ENCODE measurements around the gene TFF1.

TFF1 gene

DNA sequence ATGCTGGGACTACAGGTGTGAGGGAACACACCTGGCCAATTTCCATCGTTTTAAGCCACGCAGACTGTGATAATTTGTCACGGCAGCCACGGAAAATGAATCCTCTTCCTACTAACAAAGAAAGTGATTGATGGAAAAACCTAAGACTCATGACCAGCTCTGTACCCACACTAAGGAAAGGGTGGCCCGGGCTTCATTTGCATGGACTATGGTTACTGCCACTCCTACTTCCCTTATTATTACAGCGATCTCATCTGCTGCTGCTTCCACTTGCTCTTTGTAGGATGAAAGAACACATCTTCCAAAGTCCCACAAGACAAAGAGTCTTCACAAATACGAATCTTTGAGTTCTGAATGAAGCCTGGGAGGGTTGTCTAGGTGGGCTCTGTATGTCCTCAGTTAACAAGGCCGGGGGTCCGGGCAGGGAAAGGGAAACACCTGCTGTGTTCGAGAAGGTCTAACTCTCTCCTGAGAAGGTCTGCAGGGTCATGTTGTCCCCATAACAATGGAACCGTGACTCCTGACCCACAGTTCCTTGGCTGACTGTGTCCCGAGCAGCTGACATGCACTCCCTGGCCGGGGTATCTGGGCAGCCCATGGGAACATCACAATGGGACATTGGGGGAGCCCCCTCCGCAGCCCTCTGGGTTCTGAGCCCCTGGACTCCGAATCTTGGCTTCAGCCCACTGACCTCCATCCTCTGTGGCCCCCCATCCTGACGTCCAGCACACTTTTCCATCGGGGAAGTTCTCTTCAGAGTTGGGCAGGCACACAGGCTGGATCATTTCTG, 13.3 kb upstream of the TFF1 start:
- no peak for DNase-seq

DNA sequence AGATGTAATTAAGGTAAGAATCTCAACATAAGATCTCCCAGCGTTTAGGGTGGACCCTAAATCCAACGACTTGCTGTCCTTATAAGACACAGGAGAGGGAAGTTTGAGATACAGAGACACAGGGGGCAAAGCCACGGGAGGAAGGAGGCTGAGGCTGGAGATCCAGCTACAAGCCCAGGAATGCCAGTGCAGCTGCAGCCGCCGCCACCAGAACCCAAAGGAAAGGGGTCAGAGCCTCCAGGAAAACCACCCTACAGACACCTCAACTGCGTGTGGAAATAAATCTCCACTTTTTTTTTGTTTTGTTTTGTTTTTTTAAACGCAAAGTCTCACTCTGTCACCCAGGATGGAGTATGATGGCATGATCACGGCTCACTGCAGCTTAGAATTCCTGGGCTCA, 12.1 kb upstream of the TFF1 start:
- DNase-seq, result no peak

DNA sequence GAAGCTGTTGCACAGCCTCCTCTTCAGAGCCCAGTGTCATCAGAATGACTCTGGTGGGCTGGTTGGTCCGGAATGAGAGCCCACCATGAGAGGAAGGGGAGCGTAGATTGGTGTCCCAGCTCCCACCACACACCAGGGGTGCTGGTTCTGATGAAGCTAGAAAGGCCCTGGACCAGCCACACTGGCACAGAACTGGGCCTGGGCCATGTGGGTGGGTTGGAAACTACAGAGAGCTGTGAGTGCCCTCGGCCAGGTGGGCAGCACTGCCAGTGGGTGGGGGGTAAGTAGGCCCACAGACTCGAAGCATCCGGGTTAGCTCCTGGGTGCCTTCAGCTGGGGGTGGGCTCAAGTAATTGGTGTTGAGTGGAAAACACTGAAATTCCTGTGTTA, 11.6 kb upstream of the TFF1 start:
- DNase-seq, result no peak

DNA sequence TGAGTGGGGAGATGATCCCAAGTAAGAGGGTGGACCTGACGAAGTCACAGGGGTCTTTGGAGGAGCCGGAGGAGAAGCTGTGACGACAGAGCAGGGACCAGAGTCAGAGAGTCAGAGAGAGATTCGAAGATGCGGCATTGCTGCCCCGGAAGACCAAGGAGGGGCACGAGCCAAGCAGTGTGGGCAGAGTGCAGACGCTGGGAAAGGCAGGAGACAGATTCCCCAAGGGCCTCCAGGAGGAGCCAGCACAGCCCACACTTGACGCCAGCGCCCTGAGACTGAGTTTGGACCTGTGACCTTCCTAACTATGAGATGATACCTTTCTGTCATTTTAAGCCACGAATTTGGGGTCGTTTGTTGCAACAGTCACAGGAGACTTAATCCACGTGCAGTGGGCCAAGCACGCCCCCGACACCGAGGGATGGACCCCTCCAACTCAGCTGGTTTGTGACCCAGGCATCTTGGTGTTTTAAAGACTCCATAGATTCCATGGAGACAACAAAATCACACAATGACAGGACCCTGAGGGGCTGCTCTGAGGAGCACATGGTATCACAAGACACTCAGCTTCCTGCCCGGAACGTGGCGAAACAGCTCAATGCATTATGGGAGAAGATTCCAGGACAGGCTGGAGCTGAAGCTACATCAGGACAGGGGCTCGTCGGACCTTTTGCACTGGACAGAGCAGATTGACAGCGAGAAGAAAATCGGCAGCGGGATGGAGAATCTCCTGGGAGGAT, 11.0 kb upstream of the TFF1 start:
- no peak for DNase-seq

DNA sequence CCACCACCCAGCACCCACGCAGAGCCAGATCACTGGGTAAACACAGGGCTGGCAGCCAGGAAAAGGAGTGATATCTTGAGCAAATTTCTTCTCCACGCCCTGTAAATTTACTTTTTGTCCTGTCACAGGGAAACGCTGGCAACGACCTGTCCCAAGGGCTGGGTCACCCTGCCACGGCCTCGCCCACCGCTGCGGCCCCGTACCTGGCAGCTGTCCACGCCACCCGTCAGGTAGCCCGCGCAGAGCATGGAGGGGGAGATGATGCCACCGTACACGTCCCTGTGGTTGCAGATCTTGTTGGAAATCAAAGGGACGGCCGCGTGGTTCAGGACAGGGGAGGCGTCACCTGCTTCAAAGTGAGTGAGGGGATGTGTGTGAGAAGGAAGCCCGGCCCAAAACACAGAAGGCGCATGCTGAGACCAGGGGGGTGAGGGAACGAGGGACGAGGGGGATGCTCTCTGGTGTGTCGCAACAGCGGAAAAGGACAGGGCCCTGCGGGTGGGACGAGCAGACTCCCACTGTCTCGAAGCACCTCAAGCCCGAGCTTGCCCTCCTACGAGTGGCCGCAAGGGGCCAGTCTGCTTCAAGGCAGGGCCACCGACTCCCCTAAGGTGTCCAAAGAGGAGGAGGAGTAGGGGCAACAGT, 10.1 kb upstream of the TFF1 start:
- no peak for DNase-seq

DNA sequence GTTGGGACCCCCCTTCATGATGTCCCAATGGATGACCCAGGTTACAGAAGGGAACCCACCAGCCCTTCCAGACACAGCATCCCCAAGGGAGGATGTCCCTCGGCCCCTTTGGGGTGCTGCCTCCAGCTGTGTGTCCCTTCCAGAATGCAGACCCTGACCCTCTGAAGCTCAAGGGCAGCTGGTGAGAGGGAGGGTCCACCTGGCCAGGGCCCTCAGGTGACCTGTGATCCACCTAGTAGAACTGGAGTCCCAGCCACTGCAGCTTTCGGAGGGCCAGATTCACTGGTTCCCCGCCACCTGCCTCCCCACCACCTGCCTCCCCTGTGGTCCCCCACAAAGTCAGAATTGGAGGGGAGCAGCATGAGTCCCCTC, 9.6 kb upstream of the TFF1 start:
- DNase-seq, result no peak

DNA sequence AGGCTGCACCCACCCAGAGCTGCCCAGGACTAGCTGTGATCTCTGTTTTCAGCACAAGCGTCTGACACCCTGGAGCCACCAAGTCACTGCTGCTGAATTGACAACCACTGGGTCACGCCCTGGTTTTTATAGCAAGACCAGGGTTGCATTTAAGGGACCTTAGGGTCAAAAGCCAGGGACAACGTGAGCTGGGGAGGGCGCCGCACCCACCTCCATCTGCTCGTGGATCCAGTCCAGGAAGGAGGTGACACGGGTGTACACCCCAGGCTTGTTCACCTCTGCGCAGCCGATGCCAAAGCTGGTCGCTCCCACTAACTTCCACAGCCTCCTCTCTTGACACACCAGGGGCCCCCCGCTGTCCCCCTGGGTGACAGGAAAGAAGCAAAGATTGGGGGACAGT, 9.2 kb upstream of the TFF1 start:
- DNase-seq, result no peak

- no peak for DNase-seq
Observed at GRCh38 chr21:42374864-42375499, 8.6 kb upstream of the TFF1 start.

DNA sequence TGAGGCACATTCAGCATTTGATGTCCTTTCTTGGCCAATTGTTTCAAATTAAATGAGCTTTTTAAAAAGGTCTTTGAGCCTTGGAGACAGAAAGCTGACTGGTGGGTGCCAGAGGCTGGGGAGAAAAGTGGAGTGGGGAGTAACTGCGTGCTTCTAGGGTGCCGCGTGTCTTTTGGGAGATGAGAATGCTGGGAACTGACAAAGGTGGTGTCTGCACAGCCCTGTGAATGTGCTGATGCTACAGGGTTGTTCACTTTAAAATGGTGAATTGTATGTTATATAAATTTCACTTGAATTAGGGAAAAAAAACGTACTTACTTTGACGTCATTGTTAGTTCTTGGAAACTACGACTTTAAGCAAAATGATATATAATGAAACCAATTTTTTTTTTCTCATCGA, 8.1 kb upstream of the TFF1 start:
- DNase-seq, result no peak

DNA sequence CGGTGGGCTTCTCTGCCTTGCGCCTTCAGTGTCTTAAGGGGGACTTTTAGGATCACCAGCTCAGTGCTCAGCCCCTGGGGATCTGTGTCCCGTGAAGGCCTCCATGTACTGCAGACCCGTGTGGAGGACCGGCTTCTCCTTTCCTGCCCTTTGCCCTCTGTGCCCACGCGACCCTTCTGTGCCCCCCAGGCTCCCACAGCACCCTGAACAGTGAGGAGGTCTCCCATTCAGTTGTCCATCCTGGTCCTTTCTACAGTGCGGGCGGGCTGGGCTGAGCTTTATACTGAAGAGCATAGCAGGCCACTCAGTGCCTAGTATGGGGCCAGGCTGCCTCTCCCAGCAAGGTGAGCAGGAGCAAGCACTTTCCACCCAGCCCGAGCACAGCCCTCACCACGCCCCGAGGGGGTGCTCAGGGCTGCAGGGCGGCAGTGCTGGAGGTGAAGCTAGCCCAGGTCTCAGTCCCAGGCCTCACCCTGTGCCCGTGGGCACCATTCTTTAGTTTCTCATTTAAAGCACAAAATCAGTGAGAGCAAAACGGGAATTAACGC, 7.6 kb upstream of the TFF1 start:
- no peak for DNase-seq

- no peak for DNase-seq
Observed at GRCh38 chr21:42373196-42373907, 7.0 kb upstream of the TFF1 start.

GRCh38 chr21:42370894-42371654, 4.7 kb upstream of the TFF1 start:
- DNase-seq, result no peak

GRCh38 chr21:42369821-42370220, 3.5 kb upstream of the TFF1 start:
- DNase-seq, result no peak

GRCh38 chr21:42367367-42368165, 1.2 kb upstream of the TFF1 start:
- DNase-seq, result no peak

GRCh38 chr21:42365770-42366169, 565 bp downstream of the TFF1 start:
- DNase-seq, result no peak

DNA sequence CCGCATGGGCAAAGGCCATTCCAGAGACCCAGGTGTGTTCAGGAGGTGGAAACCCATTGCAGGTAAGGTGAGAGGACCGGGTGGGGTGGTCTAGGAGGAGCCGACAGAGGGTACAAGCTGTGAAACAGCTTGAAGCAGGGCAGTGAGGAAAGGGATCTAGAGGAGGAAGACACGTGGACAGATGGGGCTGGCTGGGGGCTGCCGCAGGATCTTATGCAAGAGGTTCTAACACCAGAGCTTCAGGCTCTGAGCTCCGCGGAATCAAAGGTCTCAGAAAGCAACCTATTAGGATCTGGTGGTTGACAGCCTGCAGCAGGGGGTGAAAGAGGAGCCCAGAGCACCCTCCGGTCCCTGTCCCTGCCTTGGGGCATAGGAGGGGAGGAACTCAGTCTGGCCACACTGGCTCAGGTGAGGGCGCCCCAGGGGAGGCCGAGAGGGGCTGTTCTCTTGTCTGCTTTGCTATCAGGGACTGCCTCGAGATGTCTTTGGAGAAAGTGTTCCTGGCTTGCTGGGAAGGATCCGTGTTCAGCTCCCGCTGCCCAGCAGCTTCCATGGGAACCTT, 1.9 kb downstream of the TFF1 start:
- no peak for DNase-seq

- no peak for DNase-seq
Observed at GRCh38 chr21:42363312-42363711, 3.0 kb downstream of the TFF1 start.

DNA sequence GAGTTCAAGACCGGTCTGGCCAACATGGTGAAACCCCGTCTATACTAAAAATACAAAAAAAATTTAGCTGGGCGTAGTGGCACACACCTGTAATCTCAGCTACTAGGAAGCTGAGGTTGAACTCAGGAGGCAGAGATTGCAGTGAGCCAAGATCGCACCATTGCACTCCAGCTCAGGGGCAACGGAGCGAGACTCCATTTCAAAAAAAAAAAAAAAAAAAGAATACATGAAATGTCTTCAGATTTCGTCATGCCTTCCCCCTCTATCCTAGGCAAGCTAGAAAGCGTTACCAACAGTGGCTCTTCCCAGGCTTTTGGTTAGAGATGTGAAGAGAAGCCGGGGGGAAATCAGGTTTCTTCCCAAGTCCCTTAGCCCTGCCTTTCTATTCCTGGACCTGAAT, 3.6 kb downstream of the TFF1 start:
- no peak for DNase-seq

DNA sequence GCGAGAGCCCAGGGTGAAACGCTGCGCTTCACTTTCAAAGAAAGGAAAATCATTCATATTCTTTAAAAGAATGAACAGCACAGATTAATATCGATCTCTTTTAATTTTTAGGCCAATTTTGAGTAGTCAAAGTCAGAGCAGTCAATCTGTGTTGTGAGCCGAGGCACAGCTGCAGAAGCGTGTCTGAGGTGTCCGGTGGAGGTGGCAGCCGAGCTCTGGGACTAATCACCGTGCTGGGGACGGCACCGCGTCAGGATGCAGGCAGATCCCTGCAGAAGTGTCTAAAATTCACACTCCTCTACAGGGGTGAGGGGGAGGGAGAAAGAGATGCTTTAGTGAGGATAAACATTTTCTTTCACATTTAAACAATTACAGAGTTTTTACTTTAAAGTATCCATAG, 4.1 kb downstream of the TFF1 start:
- DNase-seq, result no peak

DNA sequence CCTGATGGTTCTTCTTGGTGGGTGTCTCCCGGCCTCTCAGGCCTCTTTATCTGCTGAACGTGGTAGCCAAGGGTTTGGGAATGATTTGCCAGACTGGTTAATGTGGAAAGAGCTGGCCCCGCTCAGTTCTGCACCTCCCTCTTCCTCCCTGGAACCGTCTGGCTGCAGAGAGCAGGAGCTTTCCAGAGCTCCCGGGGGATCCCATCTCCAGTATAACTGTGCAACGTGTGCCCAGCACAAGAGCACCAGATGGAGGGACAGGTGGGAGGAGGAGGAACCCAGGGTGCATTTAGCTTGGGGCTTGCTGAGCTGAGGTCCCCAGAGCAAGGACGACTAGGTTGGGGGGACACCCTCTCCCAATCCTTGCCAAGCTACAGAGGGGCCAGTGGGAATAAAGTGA, 5.0 kb downstream of the TFF1 start:
- DNase-seq, result no peak

- no peak for DNase-seq
Observed at GRCh38 chr21:42360317-42360716, 6.0 kb downstream of the TFF1 start.

All from SHP77 treated with DMSO at 0.1 percent for 48 hours (cell line).